HK-2 (cell line): ENCODE measurements around the gene ELMO1.

Source experiments
- DNase-seq: peaks from one replicate; pipeline ENCODE4 v3.0.0-alpha.2; 2018; ENCODE audit not compliant: unreplicated experiment

The ELMO1 gene

DNA sequence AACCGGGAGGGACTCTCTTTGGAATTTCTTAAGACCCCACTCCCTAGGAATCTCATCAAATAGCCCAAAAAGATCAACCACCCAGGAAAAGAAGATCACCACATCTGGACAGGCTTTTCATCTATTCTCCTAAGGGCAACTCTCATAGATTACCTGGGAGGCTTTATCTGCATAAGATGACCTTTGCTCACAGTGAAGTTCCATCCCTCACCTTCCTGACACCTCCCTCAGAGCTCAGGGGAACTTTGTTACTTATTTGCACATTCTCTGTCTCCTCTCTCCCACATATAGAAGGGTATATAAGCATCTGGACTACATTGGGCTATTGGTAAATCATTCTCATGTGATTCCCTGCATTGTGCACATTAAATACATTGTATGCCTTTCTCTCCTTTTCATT, 80.1 kb downstream of the ELMO1 start:
- no peak for DNase-seq

DNA sequence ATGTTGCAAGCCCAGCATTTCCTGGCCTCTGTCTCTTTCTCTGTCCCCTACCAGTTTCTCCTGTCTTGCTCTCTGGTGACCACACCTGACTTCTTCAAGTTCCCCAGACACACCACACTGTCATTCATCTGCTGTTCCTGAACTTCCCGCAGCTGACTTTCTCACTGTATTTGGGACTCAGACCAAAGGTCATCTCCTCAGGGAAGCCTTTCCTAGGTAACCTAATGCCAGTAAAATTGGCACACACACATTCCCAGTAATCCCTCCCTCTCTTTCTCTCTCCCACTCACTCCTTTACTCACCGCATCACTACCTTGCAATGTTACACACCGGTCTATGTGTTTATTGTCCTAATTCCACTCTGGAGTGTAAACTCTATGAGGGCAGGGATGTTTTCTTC, 81.7 kb downstream of the ELMO1 start:
- no peak for DNase-seq

DNA sequence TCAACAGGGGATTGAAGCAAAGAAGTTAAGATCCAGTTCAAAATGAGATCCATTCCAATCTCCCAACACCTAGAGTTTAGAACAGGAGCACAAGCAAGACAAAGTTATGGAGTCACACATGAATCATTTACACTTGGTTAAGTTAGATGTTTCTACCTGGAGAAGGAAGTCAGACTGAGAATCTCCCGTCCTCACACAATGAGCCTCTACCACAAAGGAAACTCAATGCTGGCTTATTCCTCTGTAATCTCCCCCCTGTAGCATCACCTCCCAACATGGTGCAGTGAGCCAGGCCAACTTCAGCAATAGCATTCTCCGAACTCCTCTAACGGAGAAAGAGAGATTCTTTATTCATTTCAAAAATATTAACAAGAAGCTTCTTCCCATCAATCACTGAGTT, 82.2 kb downstream of the ELMO1 start:
- no peak for DNase-seq

DNA sequence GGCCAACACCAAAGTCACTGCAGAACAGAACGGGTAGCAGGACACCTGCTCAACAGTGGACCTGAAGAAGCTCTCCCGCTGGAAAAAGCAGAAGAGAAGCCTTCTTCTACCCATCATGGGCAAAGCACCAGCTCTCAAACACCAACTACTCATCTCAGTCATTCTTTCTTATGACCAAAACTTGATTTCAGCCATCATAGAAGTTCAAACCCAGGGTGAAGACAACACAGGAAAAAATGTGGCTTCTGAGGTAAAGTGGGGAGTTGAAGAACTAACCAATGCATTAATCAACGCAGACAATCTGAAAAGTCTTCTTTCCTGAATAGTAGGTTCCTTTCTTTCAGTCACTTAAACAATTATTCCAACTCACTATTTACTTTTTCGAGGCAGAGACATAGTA, 83.3 kb downstream of the ELMO1 start:
- DNase-seq = no peak

DNA sequence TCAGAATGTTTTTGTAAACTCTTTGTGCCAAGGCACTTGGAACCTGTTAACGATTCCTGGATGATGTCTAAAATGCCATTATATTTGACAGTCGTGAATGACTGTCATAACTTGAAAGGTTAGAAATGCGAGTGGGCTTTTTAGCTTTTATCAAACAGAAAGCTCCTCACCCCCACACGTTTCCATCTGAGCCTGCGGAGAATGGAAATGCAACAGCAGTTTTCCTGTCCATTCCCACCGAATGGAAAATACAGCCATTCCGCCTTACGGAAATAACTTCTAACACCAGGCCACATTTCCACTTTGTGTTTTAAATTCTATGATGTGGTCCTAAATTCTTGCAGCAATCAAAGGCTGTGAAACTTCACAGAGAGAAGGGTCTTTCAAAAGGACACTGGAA, 83.8 kb downstream of the ELMO1 start:
- DNase-seq = no peak

DNA sequence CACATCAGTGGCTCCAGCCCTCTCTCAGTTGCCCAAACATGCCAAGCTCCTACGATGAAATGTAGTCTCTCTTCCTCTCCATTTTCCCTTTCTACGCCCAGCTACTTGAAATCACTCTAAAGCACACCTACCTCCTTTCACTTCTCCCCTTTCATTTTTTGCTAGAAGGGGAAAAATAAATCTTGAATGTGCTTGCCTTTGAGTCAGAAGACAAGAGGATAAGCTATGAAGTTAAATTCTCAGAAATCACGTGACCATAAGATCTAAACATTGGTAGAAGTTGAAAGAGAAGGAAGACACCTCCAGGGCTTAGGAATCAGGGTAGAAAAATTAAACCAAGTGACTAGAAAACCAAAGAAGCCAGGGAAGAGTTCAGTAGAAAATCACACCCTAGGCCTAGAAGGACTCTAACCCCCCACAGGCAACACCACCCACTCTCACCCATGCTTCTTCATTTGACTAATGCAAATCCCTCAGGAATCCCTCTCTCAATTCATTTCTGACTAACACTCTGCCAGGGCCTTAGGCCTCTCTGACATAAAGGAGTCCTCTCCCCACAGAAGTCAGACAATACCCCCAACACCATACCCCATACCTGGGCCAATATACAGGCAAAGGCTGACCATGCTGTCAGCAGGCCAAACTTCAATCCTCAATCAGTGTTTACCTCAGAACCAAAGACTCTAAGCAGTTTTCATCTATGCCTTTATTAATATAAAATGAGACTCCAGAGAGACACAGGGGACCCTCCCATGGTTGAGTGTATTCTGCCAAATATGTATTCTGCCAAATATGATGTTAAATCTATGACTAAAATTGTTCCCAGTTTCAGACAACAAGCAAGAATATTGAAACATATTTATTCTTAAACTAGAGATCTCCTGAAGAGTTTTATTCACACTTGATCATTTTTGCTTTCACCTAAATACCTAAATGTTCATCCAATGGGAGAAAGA, 84.8 kb downstream of the ELMO1 start:
- DNase-seq = no peak

DNA sequence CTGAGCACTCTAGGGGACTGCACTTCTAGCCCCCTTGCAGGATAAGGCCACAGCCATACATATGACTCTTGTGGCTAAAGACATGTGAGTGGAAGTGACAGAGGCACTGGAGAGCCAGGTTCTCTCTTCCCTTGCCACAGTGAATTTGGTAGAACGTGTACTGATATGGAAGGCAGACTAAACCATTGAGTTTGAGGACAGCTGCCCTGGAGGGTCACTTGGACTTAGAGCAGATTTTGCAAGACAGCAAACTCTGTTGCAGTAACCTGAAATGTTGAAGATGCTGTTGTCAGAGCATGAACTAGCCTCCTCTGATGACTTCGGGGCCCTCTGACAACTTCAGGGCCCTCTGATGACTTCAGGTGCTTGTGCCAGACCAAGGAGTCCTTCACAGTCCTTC, 85.9 kb downstream of the ELMO1 start:
- no peak for DNase-seq

DNA sequence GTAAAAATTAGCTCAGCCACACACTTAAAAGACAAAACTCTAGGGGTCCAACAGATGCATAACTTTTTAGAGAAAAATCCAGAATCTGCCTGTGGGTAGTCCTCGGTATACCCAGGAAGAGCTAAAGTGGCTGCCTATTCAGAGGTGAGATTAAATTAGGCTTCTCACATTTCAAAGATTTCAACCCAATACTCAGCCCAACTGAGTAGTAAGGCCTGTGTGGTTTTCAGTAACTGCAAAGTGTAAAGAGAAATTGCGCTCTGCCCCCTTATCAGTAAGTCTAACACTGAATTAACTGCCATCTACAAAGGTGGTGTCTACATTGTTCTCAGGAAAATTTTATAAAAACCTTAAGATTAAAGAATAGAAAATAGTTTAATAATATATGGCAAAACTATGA, 88.2 kb downstream of the ELMO1 start:
- DNase-seq = no peak

DNA sequence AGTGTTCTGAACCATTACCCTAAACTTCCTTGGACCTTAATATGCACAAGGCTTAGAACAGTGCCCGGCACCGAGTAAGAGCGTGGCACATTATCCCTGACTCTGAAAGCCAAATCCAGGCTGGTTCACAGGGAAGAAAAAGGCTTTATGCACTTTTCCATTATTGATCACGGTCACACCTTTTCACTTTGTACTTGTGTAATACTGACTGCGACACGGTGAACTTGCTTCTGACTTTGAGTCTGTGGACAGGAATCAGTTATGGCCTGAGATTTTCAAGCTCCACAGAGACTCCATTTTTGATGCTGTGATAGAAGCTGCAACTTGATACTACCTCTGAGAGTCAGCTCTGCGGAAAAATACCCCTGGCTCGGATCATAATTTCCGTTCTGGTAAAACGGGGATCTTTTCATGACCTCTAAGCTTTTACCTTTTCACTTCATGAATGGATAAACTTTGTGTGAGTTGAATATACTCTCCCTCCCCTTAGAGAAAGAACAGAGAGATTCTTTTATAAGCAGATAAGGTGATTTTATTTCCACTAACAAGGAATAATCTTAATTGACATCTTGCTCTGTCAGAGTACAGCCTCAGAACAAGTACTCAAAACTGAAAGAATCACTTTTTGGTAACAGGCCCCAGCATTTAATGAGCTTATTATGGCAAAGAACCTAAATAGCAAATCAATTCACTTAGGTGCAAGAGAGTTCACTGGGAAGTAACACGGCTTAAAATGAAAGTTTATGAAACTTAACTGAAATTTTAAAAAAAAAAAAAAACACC, 88.8 kb downstream of the ELMO1 start:
- DNase-seq = no peak

DNA sequence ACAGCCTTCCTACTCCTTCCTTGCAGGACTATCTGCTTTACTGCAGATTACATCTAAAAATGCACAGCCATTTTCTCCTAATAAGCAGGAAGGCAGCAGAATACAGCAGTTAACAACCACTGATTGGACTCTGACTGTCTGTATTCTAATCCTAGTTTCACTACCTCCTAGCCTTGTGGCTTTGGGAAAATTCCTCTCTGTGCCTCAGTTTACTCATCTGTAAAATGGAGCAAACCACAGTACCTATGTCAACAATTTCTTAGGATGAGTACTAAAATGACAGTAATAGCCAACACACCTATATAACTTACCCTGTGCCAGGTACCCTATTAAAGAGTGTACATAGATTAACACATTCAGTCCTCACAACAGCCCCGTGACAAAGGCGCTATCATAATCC, 89.5 kb downstream of the ELMO1 start:
- DNase-seq = no peak

DNA sequence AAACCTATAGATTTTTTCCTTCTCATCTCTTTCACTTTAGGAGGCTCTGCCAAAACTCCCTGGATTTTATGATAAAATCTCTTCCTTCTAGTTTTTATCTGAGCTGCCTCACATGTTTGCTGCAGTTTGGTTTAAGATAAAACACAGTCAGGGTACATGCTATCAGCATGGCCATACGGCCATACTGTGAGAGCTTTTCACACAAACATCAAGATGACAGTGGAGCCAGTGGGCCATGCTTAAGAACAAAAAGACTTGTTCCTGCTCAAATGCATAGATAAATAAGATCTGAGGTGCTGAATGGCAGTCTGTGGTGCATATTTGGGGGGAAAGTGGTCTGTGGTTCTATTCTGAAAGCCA, 91.0 kb downstream of the ELMO1 start:
- DNase-seq = no peak

DNA sequence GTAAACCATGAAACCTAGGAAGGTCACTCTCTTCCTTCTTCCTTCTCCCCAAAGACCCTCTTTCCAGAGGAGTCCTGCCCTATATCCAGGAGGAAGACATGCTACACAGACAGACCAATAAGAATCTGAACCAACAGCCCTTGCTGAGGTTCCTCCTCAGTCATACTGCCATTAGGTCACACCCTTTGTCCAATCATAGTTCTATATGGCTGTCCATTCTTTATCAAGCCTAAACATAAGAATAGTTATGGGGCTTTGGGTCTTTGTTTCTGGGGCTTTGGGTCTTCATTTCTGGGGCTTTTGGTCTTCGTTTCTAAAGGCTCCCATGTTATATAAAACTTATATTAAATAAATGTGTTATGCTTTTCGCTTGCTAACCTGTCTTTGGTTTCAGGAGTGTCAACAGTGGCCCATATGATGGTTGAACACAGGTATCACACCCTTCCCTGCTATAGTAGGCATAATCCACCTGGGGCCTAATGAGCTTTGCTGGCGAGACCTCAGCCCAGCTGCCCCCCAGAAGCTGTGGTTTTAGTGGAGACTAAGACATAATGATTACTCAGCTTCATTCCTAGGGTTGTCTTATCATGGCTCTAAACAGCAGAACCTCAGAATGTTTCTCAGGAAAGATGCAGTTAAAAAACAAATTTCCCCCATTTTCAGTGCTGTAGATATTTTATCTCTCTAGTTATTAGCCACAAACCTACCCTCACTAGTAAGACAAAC, 91.6 kb downstream of the ELMO1 start:
- DNase-seq = no peak

DNA sequence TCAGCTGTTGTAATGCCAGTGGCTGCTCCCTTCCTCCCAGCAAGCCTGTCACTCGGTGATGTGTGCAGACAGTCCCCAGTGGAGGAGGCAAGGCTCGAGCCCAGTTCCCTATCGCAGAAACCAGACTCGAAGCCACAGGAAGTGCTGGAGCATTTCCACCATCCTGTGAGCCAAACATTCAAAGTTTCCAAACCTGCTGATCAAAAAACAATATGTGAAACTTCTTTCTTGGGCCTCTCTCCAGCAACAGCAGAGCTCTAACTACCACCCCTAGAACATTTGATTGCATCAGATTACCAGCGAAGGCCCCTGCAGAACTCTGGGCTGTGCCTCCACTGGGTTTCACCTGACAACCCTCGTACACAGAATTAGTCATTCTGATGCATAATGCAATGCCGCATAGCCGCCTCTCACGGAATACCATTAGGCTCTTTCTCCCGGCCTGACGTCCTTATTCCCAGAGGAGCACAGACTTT, 94.0 kb downstream of the ELMO1 start:
- DNase-seq = no peak

DNA sequence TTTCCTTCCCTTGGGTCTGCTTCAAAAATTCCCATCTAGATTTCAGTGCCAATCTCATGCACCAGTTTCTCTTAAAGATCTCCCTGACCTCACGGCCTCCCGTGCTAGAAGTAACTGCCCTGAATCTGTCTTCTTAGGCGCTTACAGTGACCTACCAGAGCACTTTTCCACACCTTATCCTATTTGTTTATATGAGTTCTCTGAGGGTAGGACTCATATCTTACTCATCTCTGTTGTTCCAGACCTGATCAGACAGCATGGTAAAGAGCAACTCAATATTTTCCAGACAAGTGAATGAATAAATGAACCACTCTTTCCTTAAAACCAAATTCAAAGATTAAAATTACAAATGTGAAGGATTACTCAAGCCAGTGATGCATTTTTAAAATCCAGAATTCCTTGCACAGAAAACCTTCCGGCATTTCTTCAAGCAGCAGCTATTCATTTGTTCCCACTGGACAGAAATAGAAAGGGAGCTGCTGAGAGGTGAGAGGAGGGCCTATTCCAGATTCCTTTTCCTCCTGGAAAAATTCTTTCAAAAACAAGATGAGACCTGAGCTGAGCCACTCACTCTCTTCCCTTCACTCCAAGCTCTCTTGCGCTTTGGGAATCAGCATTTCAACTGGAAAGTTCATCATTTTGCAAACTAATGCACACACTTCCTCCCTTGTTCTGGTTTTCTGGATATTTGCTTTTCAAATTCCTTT, 94.6 kb downstream of the ELMO1 start:
- DNase-seq = no peak

DNA sequence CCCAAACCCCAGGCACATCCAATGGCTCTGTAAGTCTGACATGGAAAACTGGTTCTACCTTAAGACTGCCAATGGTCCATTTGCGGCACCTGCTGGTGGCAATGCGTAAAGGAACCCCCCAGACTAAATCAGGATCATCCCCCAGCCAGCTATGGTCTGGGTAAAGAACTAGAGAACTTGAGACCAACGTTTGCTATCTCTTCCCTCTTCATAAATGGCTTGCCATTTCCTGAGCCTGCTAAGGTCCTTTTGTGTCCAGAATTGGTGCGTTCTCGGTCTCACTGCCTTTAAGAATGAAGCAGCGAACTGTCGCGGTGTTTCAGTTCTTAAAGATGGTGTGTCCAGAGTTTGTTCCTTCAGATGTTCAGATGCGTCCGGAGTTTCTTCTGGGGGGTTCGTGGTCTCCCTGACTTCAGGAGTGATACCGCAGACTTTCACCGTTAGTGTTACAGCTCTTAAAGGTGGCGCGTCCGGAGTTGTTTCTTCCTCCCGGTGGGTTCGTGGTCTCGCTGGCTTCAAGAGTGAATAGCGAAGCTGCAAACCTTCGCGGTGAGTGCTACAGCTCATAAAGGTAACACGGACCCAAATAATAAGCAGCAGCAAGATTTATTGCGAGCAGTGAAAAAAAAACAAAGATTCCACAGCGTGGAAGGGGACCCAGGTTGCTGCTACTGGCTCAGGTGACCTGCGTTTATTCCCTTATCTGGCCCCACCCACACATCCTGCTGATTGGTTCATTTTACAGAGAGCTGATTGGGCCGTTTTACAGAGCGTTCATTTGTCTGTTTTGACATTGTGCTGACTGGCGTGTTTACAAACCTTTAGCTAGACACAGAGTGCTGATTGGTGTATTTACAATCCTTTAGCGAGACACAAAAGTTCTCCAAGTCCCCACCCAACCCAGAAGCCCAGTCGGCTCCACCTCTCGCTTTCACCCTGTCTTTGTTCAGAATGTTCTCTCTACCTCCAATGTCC, 95.4 kb downstream of the ELMO1 start:
- no peak for DNase-seq

DNA sequence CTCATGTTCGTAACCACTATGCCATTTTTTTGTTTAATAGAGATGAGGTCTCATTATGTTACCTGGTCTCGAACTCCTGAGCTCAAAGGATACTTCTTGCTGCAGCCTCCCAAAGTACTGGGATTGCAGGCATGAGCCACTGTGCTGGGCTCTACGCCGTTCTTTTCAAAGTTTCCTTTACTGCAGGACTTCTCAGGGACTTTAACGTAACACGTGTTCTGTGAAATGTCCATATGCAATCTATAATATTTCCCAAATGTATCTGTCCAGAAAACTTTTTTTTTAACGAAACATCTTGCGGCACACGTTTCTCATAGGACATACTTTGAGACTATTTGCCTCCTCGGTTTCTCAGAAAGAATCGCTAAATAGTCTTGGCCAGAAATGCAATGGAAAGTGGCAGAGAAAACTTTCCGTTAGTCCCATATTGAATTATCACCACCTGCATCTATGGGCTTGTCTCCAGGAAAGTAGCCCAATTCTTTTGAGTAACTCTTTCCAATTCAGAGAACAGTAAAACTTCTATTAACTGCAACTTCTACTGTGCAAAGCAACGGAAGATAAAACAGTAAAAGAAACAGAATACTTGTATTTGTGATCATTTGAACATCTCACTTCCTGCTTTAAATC, 96.3 kb downstream of the ELMO1 start:
- no peak for DNase-seq

DNA sequence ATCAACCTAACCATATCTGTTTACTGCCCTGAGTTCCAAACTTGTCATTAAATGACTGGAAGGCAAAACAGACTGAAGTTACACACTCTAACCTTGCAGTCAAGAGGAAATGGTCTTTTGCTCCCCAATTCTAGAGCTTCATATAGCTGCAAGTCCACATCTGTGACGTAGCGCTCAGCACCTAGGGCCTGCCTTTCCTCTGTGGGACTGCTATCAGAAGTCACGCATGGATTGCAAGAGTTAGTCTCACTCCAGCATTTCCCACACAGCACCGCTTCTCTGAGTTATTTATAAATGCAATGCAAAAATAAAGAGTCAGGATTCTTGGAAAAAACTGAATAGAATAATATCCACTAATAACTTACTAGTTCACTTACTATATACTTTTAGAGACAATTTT, 96.9 kb downstream of the ELMO1 start:
- DNase-seq = no peak

DNA sequence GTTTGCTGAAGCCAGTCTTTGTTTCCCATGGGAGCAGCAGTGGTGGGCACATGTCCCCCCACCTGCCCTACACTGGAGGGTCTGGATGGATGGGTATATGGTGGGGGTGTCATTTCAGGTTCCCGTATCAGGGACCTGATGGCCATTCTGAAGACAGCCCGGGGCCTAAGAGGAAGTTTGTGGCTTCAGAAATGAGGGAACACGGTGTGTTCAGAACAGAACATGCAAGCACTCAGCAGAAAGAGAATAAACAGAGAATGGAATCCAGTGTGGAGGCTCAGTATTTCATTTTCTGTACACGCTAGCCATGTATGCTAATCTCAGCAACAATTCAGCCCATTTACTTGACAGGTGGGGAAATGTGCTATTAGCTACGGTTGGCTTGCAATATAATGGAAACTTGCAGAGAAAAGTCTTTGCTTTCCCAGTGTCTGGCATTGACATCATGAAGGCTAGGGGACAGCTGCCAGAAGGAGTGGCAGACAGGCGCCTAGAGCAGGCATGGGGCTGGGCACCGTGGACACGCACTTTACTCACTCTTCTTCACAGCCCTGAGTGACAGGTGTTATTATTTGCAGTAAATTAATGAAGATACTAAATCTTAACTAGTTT, 98.6 kb downstream of the ELMO1 start:
- no peak for DNase-seq

DNA sequence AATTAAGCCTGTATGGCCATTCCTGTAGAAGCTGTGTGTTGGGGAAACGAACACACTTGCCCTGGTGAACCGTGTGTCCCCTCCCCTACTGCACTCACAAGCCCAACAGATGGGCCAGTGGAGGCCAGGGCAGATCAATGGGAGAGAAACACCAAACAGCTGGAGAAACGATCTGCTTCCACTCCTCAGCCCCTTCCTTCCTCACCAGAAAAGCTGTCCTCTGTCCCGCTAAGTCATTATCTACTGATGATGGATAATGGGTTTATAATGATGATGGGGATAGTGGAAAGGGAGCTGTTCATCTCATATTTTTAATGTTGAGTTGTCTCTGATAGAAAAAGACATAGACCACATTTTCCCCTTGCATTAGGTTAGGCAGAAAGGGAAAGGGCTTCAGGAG, 99.7 kb downstream of the ELMO1 start:
- DNase-seq = no peak

DNA sequence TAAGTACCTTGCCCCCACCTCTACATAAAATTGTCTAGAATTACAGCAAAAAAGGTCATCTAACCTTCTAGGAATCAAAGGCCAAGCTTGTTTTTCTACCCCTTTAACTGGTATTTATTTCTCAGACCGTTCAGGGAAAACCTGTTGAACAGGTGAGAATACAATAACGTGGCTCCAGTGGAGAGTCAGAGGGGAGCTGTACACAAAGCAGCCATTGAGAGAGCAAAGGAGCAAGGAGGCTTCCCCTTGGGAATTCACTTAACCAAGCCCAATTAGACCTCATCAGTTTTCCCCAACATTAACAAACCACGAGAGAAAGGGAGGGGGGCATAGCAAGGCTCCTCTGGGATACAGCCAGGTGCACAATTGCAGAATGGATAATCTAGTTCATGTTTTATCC, 101.9 kb downstream of the ELMO1 start:
- no peak for DNase-seq
